ENCODE results near the gene SLC9A3.

SLC9A3 gene

GRCh38 chr5:540071-540905, 16.0 kb upstream of the SLC9A3 start:
- DNase-seq (ENCODE audit: low read depth) = no peak
- no peak overlapping the region for H3K4me3 ChIP-seq (ENCODE audit: control insufficient read depth, low read depth, low read length)
- TF ChIP-seq CTCF (IDR thresholded peaks at IDR 0.05; ENCODE audit: control insufficient read depth, insufficient read depth, low read depth, low read length, missing control alignments) = no peak

GRCh38 chr5:539469-540070, 15.3 kb upstream of the SLC9A3 start:
- no peak for DNase-seq (ENCODE audit: low read depth)
- TF ChIP-seq CTCF (IDR thresholded peaks at IDR 0.05; ENCODE audit: control insufficient read depth, insufficient read depth, low read depth, low read length, missing control alignments) = no peak
- H3K4me3 ChIP-seq (ENCODE audit: control insufficient read depth, low read depth, low read length) = no peak overlapping the region

GRCh38 chr5:538801-539468, 14.7 kb upstream of the SLC9A3 start:
- no peak for DNase-seq (ENCODE audit: low read depth)
- no peak overlapping the region for H3K4me3 ChIP-seq (ENCODE audit: control insufficient read depth, low read depth, low read length)
- no peak for TF ChIP-seq CTCF (IDR thresholded peaks at IDR 0.05; ENCODE audit: control insufficient read depth, insufficient read depth, low read depth, low read length, missing control alignments)

GRCh38 chr5:538271-538771, 14.1 kb upstream of the SLC9A3 start:
- TF ChIP-seq CTCF (IDR thresholded peaks at IDR 0.05; ENCODE audit: control insufficient read depth, insufficient read depth, low read depth, low read length, missing control alignments) = no peak
- DNase-seq (ENCODE audit: low read depth) = no peak
- no peak overlapping the region for H3K4me3 ChIP-seq (ENCODE audit: control insufficient read depth, low read depth, low read length)

- TF ChIP-seq CTCF (IDR thresholded peaks at IDR 0.05; ENCODE audit: control insufficient read depth, insufficient read depth, low read depth, low read length, missing control alignments) = no peak
- DNase-seq (ENCODE audit: low read depth) = no peak
- no peak overlapping the region for H3K4me3 ChIP-seq (ENCODE audit: control insufficient read depth, low read depth, low read length)
Measured at GRCh38 chr5:537621-538071, 13.4 kb upstream of the SLC9A3 start.

- no peak overlapping the region for H3K4me3 ChIP-seq (ENCODE audit: control insufficient read depth, low read depth, low read length)
- DNase-seq (ENCODE audit: low read depth) = no peak
- no peak for TF ChIP-seq CTCF (IDR thresholded peaks at IDR 0.05; ENCODE audit: control insufficient read depth, insufficient read depth, low read depth, low read length, missing control alignments)
Measured at GRCh38 chr5:537098-537497, 12.8 kb upstream of the SLC9A3 start.

All from AG09309 (cell line).